Measurements from ENCODE around the gene LEF1. TPM values are rescaled to one million over a fixed set of nuclear protein-coding genes. Genes with fewer than 3 reads are reported as not detected.

Gene LEF1
- total RNA-seq, 2 donors from 2014 or later, result 22.4 to 26.8 TPM

- intact Hi-C loops (cut with DNase I), result no loop called here
- Histone ChIP-seq H3K27ac (no peak overlapping the region), H3K4me3 (no peak overlapping the region), H3K36me3 (no peaks in the 10 kb centered on the region), H3K27me3 (replicated peaks; ENCODE audit: insufficient read depth) (no peaks in the 10 kb centered on the region), H3K9me3 (no peaks in the 10 kb centered on the region), H3K4me1 (replicated peaks) (no peaks in the 10 kb centered on the region)
- 55% methylated on average over 7 of the region's 7 CpGs for WGBS
- TF ChIP-seq CTCF (IDR thresholded peaks at IDR 0.05), result no peak
- TF ChIP-seq POLR2AphosphoS5 (IDR thresholded peaks at IDR 0.05), result no peak
- no peak for TF ChIP-seq POLR2A (IDR thresholded peaks at IDR 0.05)
- DNase-seq (ENCODE audit: low spot score), result no peak
These were observed 28.4 kb downstream of the LEF1 start for GRCh38 chr4:108140328-108140727.

- Histone ChIP-seq H3K4me3 (no peak overlapping the region), H3K27ac (no peak overlapping the region), H3K9me3 (no peaks in the 10 kb centered on the region), H3K27me3 (replicated peaks; ENCODE audit: insufficient read depth) (no peaks in the 10 kb centered on the region), H3K36me3 (no peaks in the 10 kb centered on the region), H3K4me1 (replicated peaks) (no peaks in the 10 kb centered on the region)
- 82% methylated on average over 2 of the region's 2 CpGs for WGBS
- no peak for TF ChIP-seq CTCF (IDR thresholded peaks at IDR 0.05)
- no peak for TF ChIP-seq POLR2AphosphoS5 (IDR thresholded peaks at IDR 0.05)
- TF ChIP-seq POLR2A (IDR thresholded peaks at IDR 0.05), result no peak
- no peak for DNase-seq (ENCODE audit: low spot score)
- intact Hi-C loops (cut with DNase I), result no loop called here
These were observed 29.6 kb downstream of the LEF1 start for GRCh38 chr4:108139089-108139488.

- WGBS, result 31% methylated on average over 4 of the region's 4 CpGs
- Histone ChIP-seq H3K9me3 (no peaks in the 10 kb centered on the region), H3K36me3 (no peaks in the 10 kb centered on the region), H3K4me3 (no peak overlapping the region), H3K4me1 (replicated peaks) (no peaks in the 10 kb centered on the region), H3K27me3 (replicated peaks; ENCODE audit: insufficient read depth) (no peaks in the 10 kb centered on the region), H3K27ac (no peak overlapping the region)
- TF ChIP-seq POLR2A (IDR thresholded peaks at IDR 0.05), result no peak
- TF ChIP-seq CTCF (IDR thresholded peaks at IDR 0.05), result no peak
- TF ChIP-seq POLR2AphosphoS5 (IDR thresholded peaks at IDR 0.05), result no peak
- DNase-seq (ENCODE audit: low spot score), result peak; percentile 15
- intact Hi-C loops (cut with DNase I), result no loop called here
These were observed 33.1 kb downstream of the LEF1 start for GRCh38 chr4:108135549-108136209.

GRCh38 chr4:108130955-108131354 lies 37.8 kb downstream of the LEF1 start:
- WGBS, result 95% methylated on average over 4 of the region's 4 CpGs
- H3K4me1 ChIP-seq (replicated peaks), result no peaks in the 10 kb centered on the region
- H3K9me3 ChIP-seq, result no peaks in the 10 kb centered on the region
- no peaks in the 10 kb centered on the region for H3K36me3 ChIP-seq
- TF ChIP-seq POLR2A (IDR thresholded peaks at IDR 0.05) (no peak), POLR2AphosphoS5 (IDR thresholded peaks at IDR 0.05) (no peak), CTCF (IDR thresholded peaks at IDR 0.05) (no peak)
- intact Hi-C loops (cut with DNase I), result no loop called here
- no peak overlapping the region for H3K4me3 ChIP-seq
- DNase-seq (ENCODE audit: low spot score), result no peak
- no peak overlapping the region for H3K27ac ChIP-seq
- no peaks in the 10 kb centered on the region for H3K27me3 ChIP-seq (replicated peaks; ENCODE audit: insufficient read depth)

GRCh38 chr4:108129196-108129595 lies 39.5 kb downstream of the LEF1 start:
- TF ChIP-seq POLR2AphosphoS5 (IDR thresholded peaks at IDR 0.05) (no peak), CTCF (IDR thresholded peaks at IDR 0.05) (no peak), POLR2A (IDR thresholded peaks at IDR 0.05) (no peak)
- H3K4me3 ChIP-seq, result no peak overlapping the region
- H3K36me3 ChIP-seq, result no peaks in the 10 kb centered on the region
- no peak for DNase-seq (ENCODE audit: low spot score)
- H3K9me3 ChIP-seq, result no peaks in the 10 kb centered on the region
- no peak overlapping the region for H3K27ac ChIP-seq
- no peaks in the 10 kb centered on the region for H3K4me1 ChIP-seq (replicated peaks)
- intact Hi-C loops (cut with DNase I), result no loop called here
- no peaks in the 10 kb centered on the region for H3K27me3 ChIP-seq (replicated peaks; ENCODE audit: insufficient read depth)

Data from prostate gland (tissue), 2 donors.